ENCODE measurements around the gene SMO.
"Not testable (repeated sequence)": the region's sequence is repeated elsewhere in the genome, so short reads cannot be mapped to it uniquely, and the experiment has no call there.

Gene SMO

GRCh38 chr7:129169686-129170440 lies 18.6 kb upstream of the SMO start:
- no peak for DNase-seq

GRCh38 chr7:129170441-129171021 lies 17.9 kb upstream of the SMO start:
- no peak for DNase-seq

- DNase-seq: not testable (repeated sequence)
Observed at GRCh38 chr7:129173861-129174260, 14.6 kb upstream of the SMO start.

GRCh38 chr7:129176916-129177710 lies 11.3 kb upstream of the SMO start:
- DNase-seq: peak in 2 of 3 experiments; percentile 33 to 73

- DNase-seq: no peak
Observed at GRCh38 chr7:129184981-129185670, 3.3 kb upstream of the SMO start.

GRCh38 chr7:129186749-129187260 lies 1.6 kb upstream of the SMO start:
- no peak for DNase-seq

GRCh38 chr7:129187681-129188371 lies 607 bp upstream of the SMO start:
- no peak for DNase-seq

GRCh38 chr7:129188892-129189660 lies 643 bp downstream of the SMO start:
- peak in 2 of 3 experiments; percentile 35 to 51 for DNase-seq

GRCh38 chr7:129189661-129190310 lies 1.4 kb downstream of the SMO start:
- no peak for DNase-seq

GRCh38 chr7:129191272-129191671 lies 2.8 kb downstream of the SMO start:
- peak in 1 of 3 experiments; percentile 20 for DNase-seq

- no peak for DNase-seq
Observed at GRCh38 chr7:129193892-129194291, 5.5 kb downstream of the SMO start.

- no peak for DNase-seq
Observed at GRCh38 chr7:129197771-129198170, 9.3 kb downstream of the SMO start.

- DNase-seq: no peak
Observed at GRCh38 chr7:129199406-129199805, 11.0 kb downstream of the SMO start.

- DNase-seq: no peak
Observed at GRCh38 chr7:129202058-129202777, 13.8 kb downstream of the SMO start.

GRCh38 chr7:129203050-129203741 lies 14.8 kb downstream of the SMO start:
- no peak for DNase-seq

GRCh38 chr7:129205126-129205818 lies 16.8 kb downstream of the SMO start:
- no peak for DNase-seq

GRCh38 chr7:129205987-129206785 lies 17.8 kb downstream of the SMO start:
- DNase-seq: no peak

- DNase-seq: no peak
Observed at GRCh38 chr7:129208667-129209066, 20.2 kb downstream of the SMO start.

Measured in NCI-H1417 (cell line).